GM23338 (cell line): Measurements from ENCODE around the gene SLC25A42.

ENCODE experiments used
- CREB1 ChIP-seq: fragments of 250-450 bp; sonication (Bioruptor Pico); IDR thresholded peaks from 2 replicates; pipeline ENCODE4 v1.5.0; 2020; ENCODE audit warnings: low read depth, mild to moderate bottlenecking, moderate library complexity
- EZH2 ChIP-seq: fragments of 200-600 bp; sonication (generic); IDR thresholded peaks from one replicate; pipeline ENCODE4 v1.8.0; 2017; ENCODE audit warnings: antibody characterized with exemption, mild to moderate bottlenecking, low read depth; ENCODE audit not compliant: unreplicated experiment
- EZH2phosphoT487 ChIP-seq: fragments of 200-600 bp; sonication (generic); IDR thresholded peaks from one replicate; pipeline ENCODE4 v1.8.1; 2018; ENCODE audit warnings: antibody characterized with exemption; ENCODE audit not compliant: unreplicated experiment
- NANOG ChIP-seq: IDR thresholded peaks from 2 replicates; pipeline ENCODE4 v1.6.1; 2016; ENCODE audit warnings: antibody characterized with exemption, borderline replicate concordance
- POLR2AphosphoS5 ChIP-seq: IDR thresholded peaks from 2 replicates; pipeline ENCODE4 v1.6.1; 2016; ENCODE audit warnings: antibody characterized with exemption, low read depth
- TF ChIP-seq, protein P1 (sequence below): IDR thresholded peaks from one replicate; pipeline ENCODE4 v1.6.1; 2018; ENCODE audit warnings: antibody characterized with exemption; ENCODE audit not compliant: unreplicated experiment
- TF ChIP-seq, protein P2 (sequence below), 2 experiments: fragments of 200-600 bp in 1 of 2; sonication (generic) in 1 of 2; conservative IDR thresholded peaks; 2 replicates each; pipeline versions ENCODE4 v1.5.1 to v1.6.1; 2016 to 2017; ENCODE audit warnings: antibody characterized with exemption in 2 of 2, low read depth in 2 of 2, mild to moderate bottlenecking in 2 of 2, moderate library complexity in 1 of 2
- TF ChIP-seq, protein P3 (sequence below): IDR thresholded peaks from 2 replicates; pipeline ENCODE4 v1.6.1; 2016; ENCODE audit warnings: antibody characterized with exemption

DNA sequence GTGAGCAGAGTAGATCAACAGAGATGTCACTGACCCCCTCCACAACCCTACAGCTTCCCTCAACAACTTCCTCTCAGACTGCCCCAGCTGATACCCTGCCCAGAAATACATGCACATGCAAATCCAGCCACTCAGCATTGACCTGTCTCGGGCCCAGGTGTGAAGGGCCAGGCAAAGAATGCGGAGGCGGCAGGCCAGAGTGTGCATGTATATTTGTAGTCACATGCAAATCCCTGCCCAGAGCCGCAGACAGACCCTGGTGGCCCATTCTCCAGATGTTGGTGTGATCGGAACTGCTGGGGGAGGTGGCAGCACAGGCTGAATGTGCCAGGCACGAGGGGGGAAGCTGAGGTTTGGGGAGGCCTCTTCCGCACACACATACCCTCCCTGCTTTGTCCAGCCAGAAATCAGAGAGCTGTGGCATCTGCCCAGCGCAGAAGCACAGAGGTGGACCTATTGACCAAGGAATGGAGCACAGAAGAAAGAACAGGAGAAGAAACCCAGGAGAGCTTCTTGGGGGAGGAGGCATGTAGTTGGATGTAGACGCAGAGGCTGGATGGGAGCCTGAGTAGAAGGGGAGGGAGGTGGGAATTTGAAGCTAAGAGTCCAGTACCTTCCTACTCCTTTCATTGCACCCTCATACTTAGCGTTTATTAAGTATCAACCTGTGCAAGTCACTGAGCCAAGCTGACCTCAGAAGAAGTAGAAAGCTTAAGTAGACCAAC lies 91.9 kb downstream of the SLC25A42 start:
- TF ChIP-seq EZH2phosphoT487 (no peak), EZH2 (no peak), POLR2AphosphoS5 (no peak), NANOG (no peak), CREB1 (no peak)
- TF ChIP-seq, protein P1, sequence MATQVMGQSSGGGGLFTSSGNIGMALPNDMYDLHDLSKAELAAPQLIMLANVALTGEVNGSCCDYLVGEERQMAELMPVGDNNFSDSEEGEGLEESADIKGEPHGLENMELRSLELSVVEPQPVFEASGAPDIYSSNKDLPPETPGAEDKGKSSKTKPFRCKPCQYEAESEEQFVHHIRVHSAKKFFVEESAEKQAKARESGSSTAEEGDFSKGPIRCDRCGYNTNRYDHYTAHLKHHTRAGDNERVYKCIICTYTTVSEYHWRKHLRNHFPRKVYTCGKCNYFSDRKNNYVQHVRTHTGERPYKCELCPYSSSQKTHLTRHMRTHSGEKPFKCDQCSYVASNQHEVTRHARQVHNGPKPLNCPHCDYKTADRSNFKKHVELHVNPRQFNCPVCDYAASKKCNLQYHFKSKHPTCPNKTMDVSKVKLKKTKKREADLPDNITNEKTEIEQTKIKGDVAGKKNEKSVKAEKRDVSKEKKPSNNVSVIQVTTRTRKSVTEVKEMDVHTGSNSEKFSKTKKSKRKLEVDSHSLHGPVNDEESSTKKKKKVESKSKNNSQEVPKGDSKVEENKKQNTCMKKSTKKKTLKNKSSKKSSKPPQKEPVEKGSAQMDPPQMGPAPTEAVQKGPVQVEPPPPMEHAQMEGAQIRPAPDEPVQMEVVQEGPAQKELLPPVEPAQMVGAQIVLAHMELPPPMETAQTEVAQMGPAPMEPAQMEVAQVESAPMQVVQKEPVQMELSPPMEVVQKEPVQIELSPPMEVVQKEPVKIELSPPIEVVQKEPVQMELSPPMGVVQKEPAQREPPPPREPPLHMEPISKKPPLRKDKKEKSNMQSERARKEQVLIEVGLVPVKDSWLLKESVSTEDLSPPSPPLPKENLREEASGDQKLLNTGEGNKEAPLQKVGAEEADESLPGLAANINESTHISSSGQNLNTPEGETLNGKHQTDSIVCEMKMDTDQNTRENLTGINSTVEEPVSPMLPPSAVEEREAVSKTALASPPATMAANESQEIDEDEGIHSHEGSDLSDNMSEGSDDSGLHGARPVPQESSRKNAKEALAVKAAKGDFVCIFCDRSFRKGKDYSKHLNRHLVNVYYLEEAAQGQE: no peak
- TF ChIP-seq, protein P2, sequence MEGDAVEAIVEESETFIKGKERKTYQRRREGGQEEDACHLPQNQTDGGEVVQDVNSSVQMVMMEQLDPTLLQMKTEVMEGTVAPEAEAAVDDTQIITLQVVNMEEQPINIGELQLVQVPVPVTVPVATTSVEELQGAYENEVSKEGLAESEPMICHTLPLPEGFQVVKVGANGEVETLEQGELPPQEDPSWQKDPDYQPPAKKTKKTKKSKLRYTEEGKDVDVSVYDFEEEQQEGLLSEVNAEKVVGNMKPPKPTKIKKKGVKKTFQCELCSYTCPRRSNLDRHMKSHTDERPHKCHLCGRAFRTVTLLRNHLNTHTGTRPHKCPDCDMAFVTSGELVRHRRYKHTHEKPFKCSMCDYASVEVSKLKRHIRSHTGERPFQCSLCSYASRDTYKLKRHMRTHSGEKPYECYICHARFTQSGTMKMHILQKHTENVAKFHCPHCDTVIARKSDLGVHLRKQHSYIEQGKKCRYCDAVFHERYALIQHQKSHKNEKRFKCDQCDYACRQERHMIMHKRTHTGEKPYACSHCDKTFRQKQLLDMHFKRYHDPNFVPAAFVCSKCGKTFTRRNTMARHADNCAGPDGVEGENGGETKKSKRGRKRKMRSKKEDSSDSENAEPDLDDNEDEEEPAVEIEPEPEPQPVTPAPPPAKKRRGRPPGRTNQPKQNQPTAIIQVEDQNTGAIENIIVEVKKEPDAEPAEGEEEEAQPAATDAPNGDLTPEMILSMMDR (conservative IDR thresholded peaks at IDR 0.05; ENCODE audit: low read depth in 2 of 2): no peak
- TF ChIP-seq, protein P3, sequence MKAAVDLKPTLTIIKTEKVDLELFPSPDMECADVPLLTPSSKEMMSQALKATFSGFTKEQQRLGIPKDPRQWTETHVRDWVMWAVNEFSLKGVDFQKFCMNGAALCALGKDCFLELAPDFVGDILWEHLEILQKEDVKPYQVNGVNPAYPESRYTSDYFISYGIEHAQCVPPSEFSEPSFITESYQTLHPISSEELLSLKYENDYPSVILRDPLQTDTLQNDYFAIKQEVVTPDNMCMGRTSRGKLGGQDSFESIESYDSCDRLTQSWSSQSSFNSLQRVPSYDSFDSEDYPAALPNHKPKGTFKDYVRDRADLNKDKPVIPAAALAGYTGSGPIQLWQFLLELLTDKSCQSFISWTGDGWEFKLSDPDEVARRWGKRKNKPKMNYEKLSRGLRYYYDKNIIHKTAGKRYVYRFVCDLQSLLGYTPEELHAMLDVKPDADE: no peak
